Measurements from ENCODE around the gene MAJIN. TPM values are rescaled to one million over a fixed set of nuclear protein-coding genes. Genes with fewer than 3 reads are reported as not detected.

Gene MAJIN
- polyA plus RNA-seq, 1 of the 3 experiments (the other 2 are of a cell fraction): not detected

GRCh38 chr11:64935359-64936081 lies 36.4 kb downstream of the MAJIN start, which contains the start of gene GPHA2:
Gene GPHA2, minus strand, starts transcription at chr11:64935893. Its CDS starts 433 bp downstream, at chr11:64935460.
- no peaks in the 10 kb centered on the region for H3K27me3 ChIP-seq (ENCODE audit: insufficient read depth)
- no peak within 1 kb of the TSS for H2AFZ ChIP-seq (ENCODE audit: low read depth)
- H3K27ac ChIP-seq (ENCODE audit: low read depth in 2 of 2, low read length in 1 of 2): no peak within 1 kb of the TSS
- H3K36me3 ChIP-seq (replicated peaks in 1 of 2; ENCODE audit: control insufficient read depth in 1 of 2, insufficient read depth in 2 of 2, low read length in 1 of 2): peaks cover 9 to 26% of the 10 kb centered on the region in 2 experiments
- H3K4me3 ChIP-seq (ENCODE audit: low read depth in 2 of 2, low read length in 1 of 2): no peak within 1 kb of the TSS
- peaks cover 0 to 6% of the 10 kb centered on the region in 2 experiments; a peak in 1 of 4 replicates for H3K4me1 ChIP-seq (ENCODE audit: control insufficient read depth in 1 of 2, insufficient read depth in 2 of 2, low read depth in 1 of 2, low read length in 1 of 2)
- H3K9me3 ChIP-seq: no peaks in the 10 kb centered on the region
- 80% methylated on average over 14 of the region's 14 CpGs for WGBS (ENCODE audit: low lambda C conversion rate)
- no peaks in the 10 kb centered on the region for H4K20me1 ChIP-seq (ENCODE audit: insufficient read depth)
- H3K79me2 ChIP-seq (ENCODE audit: insufficient read depth): no peaks in the 10 kb centered on the region
- CTCF ChIA-PET: interaction anchor here (1.2 kb wide), 3 partner anchors 9 to 79 kb away, joined by 3 to 5 read pairs (median 4); partner anchors contain the start of gene ARL2
- TF ChIP-seq NFIC (IDR thresholded peaks at IDR 0.05; ENCODE audit: borderline replicate concordance): no peak
- TF ChIP-seq FOXM1 (IDR thresholded peaks at IDR 0.05; ENCODE audit: low read depth): no peak
- no peak for TF ChIP-seq RFX5 (IDR thresholded peaks at IDR 0.05; ENCODE audit: low read length)
- TF ChIP-seq USF2 (IDR thresholded peaks at IDR 0.05; ENCODE audit: borderline replicate concordance, low read depth, low read length): no peak
- TF ChIP-seq RCOR1 (IDR thresholded peaks at IDR 0.05; ENCODE audit: low read length): no peak
- TF ChIP-seq, protein P1, sequence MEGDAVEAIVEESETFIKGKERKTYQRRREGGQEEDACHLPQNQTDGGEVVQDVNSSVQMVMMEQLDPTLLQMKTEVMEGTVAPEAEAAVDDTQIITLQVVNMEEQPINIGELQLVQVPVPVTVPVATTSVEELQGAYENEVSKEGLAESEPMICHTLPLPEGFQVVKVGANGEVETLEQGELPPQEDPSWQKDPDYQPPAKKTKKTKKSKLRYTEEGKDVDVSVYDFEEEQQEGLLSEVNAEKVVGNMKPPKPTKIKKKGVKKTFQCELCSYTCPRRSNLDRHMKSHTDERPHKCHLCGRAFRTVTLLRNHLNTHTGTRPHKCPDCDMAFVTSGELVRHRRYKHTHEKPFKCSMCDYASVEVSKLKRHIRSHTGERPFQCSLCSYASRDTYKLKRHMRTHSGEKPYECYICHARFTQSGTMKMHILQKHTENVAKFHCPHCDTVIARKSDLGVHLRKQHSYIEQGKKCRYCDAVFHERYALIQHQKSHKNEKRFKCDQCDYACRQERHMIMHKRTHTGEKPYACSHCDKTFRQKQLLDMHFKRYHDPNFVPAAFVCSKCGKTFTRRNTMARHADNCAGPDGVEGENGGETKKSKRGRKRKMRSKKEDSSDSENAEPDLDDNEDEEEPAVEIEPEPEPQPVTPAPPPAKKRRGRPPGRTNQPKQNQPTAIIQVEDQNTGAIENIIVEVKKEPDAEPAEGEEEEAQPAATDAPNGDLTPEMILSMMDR (IDR thresholded peaks at IDR 0.05): no peak
- no peak for TF ChIP-seq TCF12 (IDR thresholded peaks at IDR 0.05)
- POLR2A ChIA-PET: no interaction called here
- no peak within 1 kb of the TSS for H3K9ac ChIP-seq
- no peak within 1 kb of the TSS for H3K4me2 ChIP-seq
- no peaks in the 10 kb centered on the region for H3K9me2 ChIP-seq
- H3F3A ChIP-seq (replicated peaks; ENCODE audit: insufficient read depth): no peaks in the 10 kb centered on the region
- no peak for DNase-seq

DNA sequence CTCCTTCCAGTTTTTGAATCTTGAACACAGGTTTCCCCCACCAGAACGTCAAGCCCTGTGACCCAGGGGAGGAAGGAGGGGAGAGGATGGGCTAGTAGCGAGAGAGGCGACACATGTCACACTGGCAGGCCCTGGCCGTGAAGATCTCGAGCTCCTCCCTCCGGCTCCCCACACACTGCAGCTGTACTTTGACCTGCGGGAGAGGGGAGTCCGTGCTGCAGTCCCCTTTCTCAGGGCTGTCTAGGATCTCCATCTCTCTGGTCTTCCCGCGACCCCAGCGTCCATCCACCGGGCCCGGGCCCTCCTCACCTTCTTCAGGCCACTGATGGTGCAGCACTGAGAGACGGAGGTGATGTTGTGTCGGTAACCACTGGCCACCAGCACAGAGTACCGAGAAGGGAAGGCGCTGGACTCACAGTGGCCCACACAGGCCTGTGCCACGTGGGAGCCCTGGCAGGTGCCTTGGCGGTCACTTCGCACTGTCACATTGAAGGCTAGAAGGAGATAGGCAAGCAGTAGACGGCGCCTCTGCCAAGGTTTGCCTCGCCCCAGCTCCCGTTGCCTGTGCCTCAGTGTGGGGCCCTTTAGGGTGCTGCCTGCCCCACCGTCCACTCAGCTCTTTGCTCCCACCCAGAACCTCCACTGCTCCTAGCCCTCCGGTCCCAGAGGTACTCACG lies 37.1 kb downstream of the MAJIN start:
- ChIA-PET POLR2A (no interaction called here), CTCF (no interaction called here)
- no peak overlapping the region for H3K9ac ChIP-seq

More for the DNA sequence above, 37.1 kb downstream of the MAJIN start:
- Histone ChIP-seq H3K79me2 (ENCODE audit: insufficient read depth) (no peaks in the 10 kb centered on the region), H3K27me3 (ENCODE audit: insufficient read depth) (no peaks in the 10 kb centered on the region), H2AFZ (ENCODE audit: low read depth) (no peak overlapping the region), H4K20me1 (ENCODE audit: insufficient read depth) (no peaks in the 10 kb centered on the region), H3K27ac (ENCODE audit: low read depth in 2 of 2, low read length in 1 of 2) (no peak overlapping the region), H3K36me3 (replicated peaks in 1 of 2; ENCODE audit: control insufficient read depth in 1 of 2, insufficient read depth in 2 of 2, low read length in 1 of 2) (peaks cover 11 to 32% of the 10 kb centered on the region in 2 experiments), H3K9me2 (no peaks in the 10 kb centered on the region), H3F3A (replicated peaks; ENCODE audit: insufficient read depth) (no peaks in the 10 kb centered on the region), H3K4me2 (no peak overlapping the region), H3K4me3 (ENCODE audit: low read depth in 2 of 2, low read length in 1 of 2) (no peak overlapping the region), H3K9me3 (no peaks in the 10 kb centered on the region), H3K4me1 (ENCODE audit: control insufficient read depth in 1 of 2, insufficient read depth in 2 of 2, low read depth in 1 of 2, low read length in 1 of 2) (peaks cover 0 to 6% of the 10 kb centered on the region in 2 experiments; a peak in 1 of 4 replicates)
- no peak for TF ChIP-seq EZH2phosphoT487 (IDR thresholded peaks at IDR 0.05; ENCODE audit: borderline replicate concordance, low read depth)
- TF ChIP-seq IRF3 (IDR thresholded peaks at IDR 0.05; ENCODE audit: low read depth, low read length): no peak
- TF ChIP-seq RAD21 (IDR thresholded peaks at IDR 0.05; ENCODE audit: low read length): no peak
- no peak for TF ChIP-seq USF1 (IDR thresholded peaks at IDR 0.05; ENCODE audit: borderline replicate concordance, low read depth)
- TF ChIP-seq USF2 (IDR thresholded peaks at IDR 0.05; ENCODE audit: borderline replicate concordance, low read depth, low read length): no peak
- TF ChIP-seq POLR2AphosphoS5 (IDR thresholded peaks at IDR 0.05; ENCODE audit: low read depth, low read length): no peak
- TF ChIP-seq, protein P2, sequence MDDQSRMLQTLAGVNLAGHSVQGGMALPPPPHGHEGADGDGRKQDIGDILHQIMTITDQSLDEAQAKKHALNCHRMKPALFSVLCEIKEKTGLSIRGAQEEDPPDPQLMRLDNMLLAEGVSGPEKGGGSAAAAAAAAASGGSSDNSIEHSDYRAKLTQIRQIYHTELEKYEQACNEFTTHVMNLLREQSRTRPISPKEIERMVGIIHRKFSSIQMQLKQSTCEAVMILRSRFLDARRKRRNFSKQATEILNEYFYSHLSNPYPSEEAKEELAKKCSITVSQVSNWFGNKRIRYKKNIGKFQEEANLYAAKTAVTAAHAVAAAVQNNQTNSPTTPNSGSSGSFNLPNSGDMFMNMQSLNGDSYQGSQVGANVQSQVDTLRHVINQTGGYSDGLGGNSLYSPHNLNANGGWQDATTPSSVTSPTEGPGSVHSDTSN (IDR thresholded peaks at IDR 0.05): no peak
- TF ChIP-seq YY1 (IDR thresholded peaks at IDR 0.05; ENCODE audit: low read depth): no peak
- TF ChIP-seq SMC3 (IDR thresholded peaks at IDR 0.05; ENCODE audit: low read depth, low read length): no peak
- no peak for DNase-seq
- 81% methylated on average over 24 of the region's 27 CpGs for WGBS (ENCODE audit: low lambda C conversion rate)

All from SK-N-SH (cell line).